K562 (cell line): ENCODE data around the gene FMN2. TPM values are rescaled to one million over a fixed set of nuclear protein-coding genes. Genes with fewer than 3 reads are reported as not detected.

Experiments used
- ELK3 ChIP-seq: fragments of 450-650 bp; formaldehyde crosslinking; IDR thresholded peaks from 2 replicates; pipeline ENCODE4 v1.4.0; 2020; ENCODE audit warnings: mild to moderate bottlenecking
- ESRRB ChIP-seq: fragments of 250-450 bp; sonication (Bioruptor Pico); IDR thresholded peaks from 2 replicates; pipeline ENCODE4 v1.5.0; 2020; ENCODE audit warnings: mild to moderate bottlenecking, moderate library complexity, borderline replicate concordance
- FIP1L1 ChIP-seq: fragments of 200-400 bp; formaldehyde crosslinking; IDR thresholded peaks from 2 replicates; pipeline ENCODE4 v1.6.1; 2018; ENCODE audit warnings: mild to moderate bottlenecking, low read depth, low read length; ENCODE audit not compliant: poor library complexity, severe bottlenecking
- GTF2B ChIP-seq: IDR thresholded peaks from 2 replicates; pipeline ENCODE4 v1.6.1; 2011; ENCODE audit not compliant: insufficient read length; ENCODE audit errors: extremely low read depth
- HDAC6 ChIP-seq: IDR thresholded peaks from 2 replicates; pipeline ENCODE4 v1.6.1; 2012; ENCODE audit warnings: low read depth, mild to moderate bottlenecking, control low read depth, inconsistent platforms, low read length, moderate library complexity
- HIVEP1 ChIP-seq: fragments of 250-450 bp; sonication (Bioruptor Pico); IDR thresholded peaks from 2 replicates; pipeline ENCODE4 v1.4.0; 2020; ENCODE audit warnings: mild to moderate bottlenecking
- KLF6 ChIP-seq: fragments of 250-450 bp; sonication (Bioruptor Pico); IDR thresholded peaks from 2 replicates; pipeline ENCODE4 v1.4.0; 2020; ENCODE audit warnings: mild to moderate bottlenecking, moderate library complexity, borderline replicate concordance
- L3MBTL2 ChIP-seq: fragments of 450-650 bp; IDR thresholded peaks from 2 replicates; pipeline ENCODE4 v1.6.1; 2016; ENCODE audit warnings: mild to moderate bottlenecking, moderate library complexity
- MAZ ChIP-seq, 2 experiments: fragments of 450-650 bp in 1 of 2; sonication (generic) in 1 of 2; formaldehyde crosslinking; IDR thresholded peaks in 1 of 2; conservative IDR thresholded peaks in 1 of 2; 2 replicates each; pipeline versions ENCODE4 v1.4.0 to v1.5.0; 2020; ENCODE audit warnings: mild to moderate bottlenecking in 1 of 2, missing genetic modification reagents in 1 of 2
- MCM7 ChIP-seq, 2 experiments: fragments of 450-650 bp; IDR thresholded peaks; 2 replicates each; pipeline ENCODE4 v1.6.1; 2016 to 2018
- MLX ChIP-seq, 2 experiments: fragments of 450-650 bp in 1 of 2; sonication (generic) in 1 of 2; formaldehyde crosslinking; conservative IDR thresholded peaks; 2 replicates each; pipeline versions ENCODE4 v1.4.0 to v1.8.1; 2020 to 2022; ENCODE audit warnings: mild to moderate bottlenecking in 1 of 2, missing genetic modification reagents in 1 of 2
- NBN ChIP-seq: fragments of 450-650 bp; IDR thresholded peaks from 2 replicates; pipeline ENCODE4 v1.6.1; 2016; ENCODE audit warnings: low read depth, mild to moderate bottlenecking
- NRF1 ChIP-seq, 2 experiments: fragments of 450-650 bp; IDR thresholded peaks in 1 of 2; conservative IDR thresholded peaks in 1 of 2; 2 replicates each; pipeline ENCODE4 v1.6.1; 2014; ENCODE audit warnings: mild to moderate bottlenecking in 2 of 2
- PYGO2 ChIP-seq: fragments of 450-650 bp; IDR thresholded peaks from 2 replicates; pipeline ENCODE4 v1.6.1; 2016; ENCODE audit warnings: mild to moderate bottlenecking, missing genetic modification characterization, moderate library complexity, missing compliant biosample characterization
- SAFB ChIP-seq: fragments of 200-400 bp; formaldehyde crosslinking; IDR thresholded peaks from 2 replicates; pipeline ENCODE4 v1.6.1; 2017; ENCODE audit warnings: low read depth, low read length, borderline replicate concordance
- SMAD3 ChIP-seq: fragments of 450-650 bp; formaldehyde crosslinking; conservative IDR thresholded peaks from 2 replicates; pipeline ENCODE4 v1.4.0; 2020; ENCODE audit warnings: mild to moderate bottlenecking
- SP2 ChIP-seq: IDR thresholded peaks from 2 replicates; pipeline ENCODE4 v1.6.1; 2011; ENCODE audit warnings: mild to moderate bottlenecking, low read depth, low read length, moderate library complexity; ENCODE audit not compliant: poor library complexity, severe bottlenecking; ENCODE audit errors: extremely low read depth
- TAF1 ChIP-seq: IDR thresholded peaks from 2 replicates; pipeline ENCODE4 v1.6.1; 2011; ENCODE audit warnings: mild to moderate bottlenecking, low read length, moderate library complexity; ENCODE audit not compliant: insufficient read depth, control insufficient read depth, severe bottlenecking; ENCODE audit errors: extremely low read depth
- THAP7 ChIP-seq: fragments of 250-450 bp; sonication (Bioruptor Pico); IDR thresholded peaks from 2 replicates; pipeline ENCODE4 v1.5.0; 2021
- ZBTB33 ChIP-seq: sonication (generic); formaldehyde crosslinking; IDR thresholded peaks from 2 replicates; pipeline ENCODE4 v1.8.1; 2023; ENCODE audit warnings: mild to moderate bottlenecking, missing genetic modification reagents
- ZC3H8 ChIP-seq: fragments of 450-650 bp; IDR thresholded peaks from 2 replicates; pipeline ENCODE4 v1.6.1; 2017
- ZNF436 ChIP-seq: fragments of 250-450, 450-650 bp; sonication (Bioruptor Pico); formaldehyde crosslinking; IDR thresholded peaks from 2 replicates; pipeline ENCODE4 v1.7.0; 2020; ENCODE audit warnings: mild to moderate bottlenecking
- ZNF589 ChIP-seq: fragments of 200-800 bp; sonication (Bioruptor generic); IDR thresholded peaks from 2 replicates; pipeline ENCODE4 v1.6.1; 2016; ENCODE audit warnings: low read depth, missing genetic modification characterization, missing compliant biosample characterization
- ZNF695 ChIP-seq: fragments of 450-650 bp; formaldehyde crosslinking; IDR thresholded peaks from 2 replicates; pipeline ENCODE4 v1.4.0; 2020; ENCODE audit warnings: mild to moderate bottlenecking, moderate library complexity
- polyA plus RNA-seq, 8 experiments: library from polyadenylated mRNA; depleted of rRNA in 4 of 8; stranded (reverse) in 5 of 8; unstranded in 3 of 8; fragments of >200 nt; fragmentation: Nextera tagmentation in 2 of 8; fragmentation: Illumina TruSeq in 1 of 8; extraction: Ambion mirVana in 2 of 8; extraction: Trizol in 1 of 8; gene quantifications; 2 replicates each; pipeline versions ENCODE4 v1.2.1 to v1.2.3, GENCODE V29; 2011 to 2014; ENCODE audit warnings: inconsistent platforms in 1 of 8, missing spikeins in 1 of 8
- total RNA-seq, 7 experiments: library from RNA; depleted of rRNA in 6 of 7; stranded (reverse); fragments of >200 nt in 6 of 7; fragmentation: Illumina TruSeq in 2 of 7; extraction: Trizol in 2 of 7; gene quantifications; 2 replicates each; pipeline versions ENCODE4 v1.2.1 to v1.2.3, GENCODE V29; 2011 to 2021; ENCODE audit warnings: low replicate concordance in 1 of 7

FMN2 gene
- total and polyA plus RNA-seq, 9 of the 15 experiments (the other 6 are each of a cell fraction or from before 2014, with no cell fraction given): 0.15 to 0.45 (median 0.16) TPM; not detected in 3

GRCh38 chr1:240492832-240493440, 401.3 kb downstream of the FMN2 start (continued):
- 0 out of 4 replicates have a peak, but pooled peaks of 1 of the 2 experiments have one; percentile 19 for TF ChIP-seq NRF1 (conservative IDR thresholded peaks at IDR 0.05 in 1 of 2, IDR thresholded peaks at IDR 0.05 in 1 of 2)
- TF ChIP-seq SMAD3 (CRISPR knock-in tag): no peak
- no peak for TF ChIP-seq FIP1L1
- no peak for TF ChIP-seq GTF2B
- no peak for TF ChIP-seq THAP7
- no peak for TF ChIP-seq PYGO2 (tag)
- no peak for TF ChIP-seq NBN
- TF ChIP-seq ELK3 (CRISPR knock-in tag): no peak
- TF ChIP-seq HDAC6: no peak
- no peak for TF ChIP-seq HIVEP1 (CRISPR knock-in tag)
- no peak for TF ChIP-seq TAF1
- TF ChIP-seq SAFB: no peak
- TF ChIP-seq KLF6 (CRISPR knock-in tag): no peak
- no peak for TF ChIP-seq ZNF695 (CRISPR knock-in tag)
- TF ChIP-seq MLX (CRISPR knock-in tag; conservative IDR thresholded peaks at IDR 0.05): no peak
- TF ChIP-seq ESRRB (CRISPR knock-in tag): no peak
- no peak for TF ChIP-seq MCM7 (IDR thresholded peaks at IDR 0.05)
- no peak for TF ChIP-seq ZNF436 (CRISPR knock-in tag)
- no peak for TF ChIP-seq ZNF589
- no peak for TF ChIP-seq SP2
- TF ChIP-seq ZBTB33 (CRISPR knock-in tag): no peak
- no peak for TF ChIP-seq MAZ (CRISPR knock-in tag; conservative IDR thresholded peaks at IDR 0.05 in 1 of 2, IDR thresholded peaks at IDR 0.05 in 1 of 2)
- TF ChIP-seq L3MBTL2: no peak
- no peak for TF ChIP-seq ZC3H8
